Stimulated activated CD8-positive, alpha-beta memory T cell treated with anti-CD3 and anti-CD28 coated beads, Interleukin-2, amount 100 ng/mL, for 48 hours (primary cell): ENCODE results near the gene ICE2.
A peak's percentile ranks its signal among the peaks of the same experiment; 100 is the strongest.
"Not testable (repeated sequence)": the region's sequence is repeated elsewhere in the genome, so short reads cannot be mapped to it uniquely, and the experiment has no call there.

Experiments
- DNase-seq, 2 donors: peaks; one replicate each; pipeline ENCODE4 v3.0.0-alpha.2; 2020; ENCODE audit warnings: low read depth in 2 of 2

The ICE2 gene

DNA sequence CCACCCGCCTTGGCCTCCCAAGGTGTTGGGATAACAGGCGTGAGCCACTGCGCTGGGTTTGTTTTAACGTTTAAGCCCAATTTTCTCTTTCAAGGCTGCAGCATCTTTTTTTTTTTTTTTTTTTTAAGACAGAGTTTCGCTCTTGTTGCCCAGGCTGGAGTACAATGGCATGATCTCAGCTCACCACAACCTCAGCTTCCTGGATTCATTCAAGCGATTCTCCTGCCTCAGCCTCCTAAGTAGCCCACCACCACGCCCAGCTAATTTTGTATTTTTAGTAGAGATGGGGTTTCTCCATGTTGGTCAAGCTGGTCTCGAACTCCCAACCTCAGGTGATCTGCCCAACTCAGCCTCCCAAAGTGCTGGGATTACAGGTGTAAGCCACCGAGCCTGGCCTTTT is 68.6 kb downstream of the ICE2 start:
- DNase-seq, result not testable (repeated sequence)

DNA sequence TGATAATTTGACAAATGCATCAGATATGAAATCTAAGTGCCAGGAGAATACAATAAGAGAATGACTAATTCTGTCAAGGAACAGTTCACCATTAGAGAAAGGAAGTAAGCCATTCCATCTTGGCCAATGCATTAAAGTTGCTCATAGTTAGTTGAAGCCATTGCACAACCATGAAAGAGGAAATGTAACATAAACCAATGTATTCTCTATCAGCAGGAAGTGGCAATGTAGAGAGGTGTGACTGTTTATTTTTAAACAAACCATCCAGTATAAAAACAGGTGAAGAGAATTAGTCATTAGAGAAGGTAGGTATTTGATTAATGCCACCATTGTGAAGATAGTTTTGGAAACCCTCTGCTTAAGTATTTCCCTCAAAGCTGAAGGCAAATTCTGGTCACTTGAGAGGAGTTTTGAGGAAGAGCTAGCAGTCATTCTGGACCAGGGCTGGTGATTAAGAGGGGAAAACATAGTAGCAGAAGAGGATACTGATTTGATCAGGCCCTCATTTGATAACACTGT is 70.4 kb downstream of the ICE2 start:
- no peak for DNase-seq

DNA sequence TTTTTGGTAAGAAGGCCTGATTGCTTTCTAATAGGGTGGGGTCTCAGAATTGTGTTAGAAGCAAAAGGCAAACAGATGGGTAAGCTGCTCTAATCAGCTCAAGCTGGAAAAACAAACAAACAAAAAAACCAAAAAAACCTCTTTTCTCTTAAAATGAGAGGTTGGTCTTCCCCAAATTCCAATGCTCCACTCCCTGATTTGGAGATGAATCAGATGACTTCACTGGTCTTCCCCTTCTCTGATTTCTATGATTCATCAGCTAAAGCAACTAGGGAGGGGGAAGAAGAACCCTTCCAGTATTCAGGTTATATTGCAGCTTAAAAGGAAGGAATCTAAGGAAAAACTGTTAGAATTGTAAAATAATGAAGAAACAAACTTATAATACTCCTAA is 71.5 kb downstream of the ICE2 start:
- DNase-seq, result no peak

DNA sequence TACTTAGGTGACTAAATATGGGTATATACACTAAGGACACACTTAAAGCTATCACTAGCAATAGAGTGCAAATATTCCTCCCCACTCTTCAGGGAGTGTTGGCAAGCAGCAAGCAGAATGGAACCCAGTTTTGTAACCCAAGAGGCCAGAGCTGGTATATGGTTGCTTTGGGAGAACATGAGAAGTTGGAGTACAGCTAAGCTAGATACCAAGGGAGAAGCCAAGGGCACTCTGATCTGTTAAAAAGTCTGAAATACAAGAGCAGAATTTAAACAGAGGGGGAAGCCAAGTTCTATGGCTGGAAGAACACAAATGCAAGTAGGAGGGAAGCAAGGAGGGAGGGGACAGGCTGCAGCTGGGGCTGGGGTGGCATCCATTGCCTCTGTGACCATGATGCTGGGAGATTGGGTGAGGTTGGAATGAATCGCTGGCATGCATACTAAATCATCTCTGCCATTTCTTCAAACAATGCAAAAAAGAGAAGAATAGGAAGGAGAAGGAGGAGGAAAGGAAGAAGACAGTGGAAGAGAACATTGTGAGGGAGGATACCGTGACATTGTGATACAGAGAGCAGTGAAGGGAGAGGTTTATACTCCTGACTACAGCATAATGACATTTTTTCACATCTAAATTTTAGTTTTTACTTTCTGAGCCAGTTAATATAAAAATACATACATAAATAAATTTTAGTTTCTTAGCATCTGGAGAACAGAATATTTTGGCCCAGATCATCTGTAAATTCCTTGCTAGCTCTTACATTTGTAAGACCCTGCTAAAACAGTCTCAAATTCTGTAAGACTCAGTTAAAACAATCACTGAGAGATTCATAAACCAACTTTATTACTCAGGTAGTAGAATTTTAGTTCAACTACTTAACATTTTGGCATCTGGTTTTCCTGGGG is 72.2 kb downstream of the ICE2 start:
- DNase-seq, result no peak

DNA sequence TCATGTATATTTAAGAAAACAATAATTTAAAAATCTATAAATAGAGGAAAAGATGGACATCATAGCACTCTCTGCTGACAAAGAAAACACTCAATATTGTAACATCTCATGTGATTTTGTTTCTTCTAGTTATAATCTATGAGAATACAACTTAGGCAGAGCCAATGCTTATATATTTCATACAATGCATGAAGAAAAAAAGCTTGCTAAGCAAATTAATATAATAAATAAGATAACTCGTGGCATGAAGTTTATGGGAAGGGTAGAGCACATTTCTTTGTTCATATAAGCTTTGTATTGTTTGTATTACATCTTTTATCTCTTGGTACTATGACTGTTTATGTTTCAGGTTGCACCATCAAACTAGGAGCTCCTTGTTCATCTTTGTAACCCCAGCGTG is 73.5 kb downstream of the ICE2 start:
- no peak for DNase-seq

DNA sequence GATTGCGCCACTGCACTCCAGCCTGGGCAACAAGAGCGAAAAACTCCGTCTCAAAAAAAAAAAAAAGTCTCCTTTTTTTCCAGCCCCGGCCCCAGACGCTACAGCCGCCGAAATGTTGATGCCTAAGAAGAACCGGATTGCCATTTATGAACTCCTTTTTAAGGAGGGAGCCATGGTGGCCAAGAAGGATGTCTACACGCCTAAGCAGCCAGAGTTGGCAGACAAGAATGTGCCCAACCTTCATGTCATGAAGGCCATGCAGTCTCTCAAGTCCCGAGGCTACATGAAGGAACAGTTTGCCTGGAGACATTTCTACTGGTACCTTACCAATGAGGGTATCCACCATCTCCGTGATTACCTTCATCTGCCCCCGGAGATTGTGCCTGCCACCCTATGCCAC is 74.6 kb downstream of the ICE2 start:
- DNase-seq, result not testable (repeated sequence)

DNA sequence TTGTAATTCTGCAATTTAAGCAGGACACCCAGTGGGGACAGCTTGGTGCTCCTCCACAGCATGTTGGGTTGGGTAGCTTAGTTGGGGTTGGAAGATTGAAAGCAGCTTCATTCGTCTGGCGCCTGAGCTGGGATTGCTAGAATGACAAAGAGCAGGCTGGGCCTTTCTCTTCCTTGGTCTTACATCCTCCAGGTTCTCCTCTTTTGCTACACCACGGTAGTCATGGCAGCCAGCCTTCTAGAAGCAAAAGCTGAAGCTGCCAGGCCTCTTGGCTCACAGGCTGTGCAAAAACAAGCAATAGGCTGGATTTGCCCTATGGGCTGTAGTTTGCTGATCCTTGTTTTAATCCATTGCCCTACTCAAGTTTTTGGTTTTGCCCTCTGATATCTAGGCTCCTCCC is 78.0 kb downstream of the ICE2 start:
- DNase-seq, result no peak

DNA sequence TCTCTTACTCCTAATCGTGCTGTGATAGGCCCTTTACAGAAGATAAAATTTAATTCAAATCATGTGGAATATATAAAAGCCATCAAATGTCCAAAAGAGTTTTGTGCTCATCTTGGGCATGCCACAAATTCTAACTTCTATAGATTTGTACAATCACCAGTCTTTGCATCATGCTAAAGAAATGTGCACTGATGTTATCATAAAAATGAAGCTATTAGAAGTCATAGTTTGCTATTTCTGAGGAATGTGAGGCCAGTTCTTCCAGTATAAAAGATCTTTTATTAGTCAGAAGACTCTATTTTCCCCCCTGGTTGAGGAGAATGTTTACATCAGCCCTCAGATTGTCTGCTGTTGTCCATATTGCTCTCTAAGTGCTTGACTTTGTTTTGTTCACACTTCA is 79.0 kb downstream of the ICE2 start:
- DNase-seq, result no peak

DNA sequence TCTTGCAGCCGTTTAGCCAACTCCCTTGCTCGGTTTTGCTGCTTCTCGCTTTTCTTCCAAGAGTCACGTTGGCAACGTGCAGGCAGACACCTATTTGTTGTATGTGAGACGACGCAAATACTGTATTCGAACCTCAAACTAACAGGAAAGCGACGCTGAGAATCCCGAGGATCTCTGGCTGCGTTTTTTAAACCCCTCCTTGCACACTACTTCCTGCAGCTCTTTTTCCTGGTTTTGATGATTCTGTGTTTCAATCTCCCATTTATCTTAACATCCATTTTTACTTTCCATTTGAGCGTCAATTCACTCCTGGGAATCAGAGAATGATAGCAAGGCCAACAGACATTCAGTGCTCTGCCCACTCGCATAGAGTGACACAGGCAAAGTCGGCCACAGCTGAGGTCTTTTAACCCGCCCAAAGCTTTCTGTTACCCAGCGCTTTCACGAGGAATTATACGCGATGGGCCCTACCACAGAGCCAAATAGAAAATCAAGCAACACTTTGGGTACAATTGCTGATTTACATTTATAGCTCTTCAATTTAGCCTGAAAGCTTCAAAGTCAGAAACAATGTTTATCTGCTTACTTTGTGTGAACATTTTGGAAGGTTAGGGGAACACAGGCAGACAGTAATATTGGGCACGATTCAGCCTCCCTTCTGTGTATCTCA is 79.6 kb downstream of the ICE2 start:
- DNase-seq, result no peak

DNA sequence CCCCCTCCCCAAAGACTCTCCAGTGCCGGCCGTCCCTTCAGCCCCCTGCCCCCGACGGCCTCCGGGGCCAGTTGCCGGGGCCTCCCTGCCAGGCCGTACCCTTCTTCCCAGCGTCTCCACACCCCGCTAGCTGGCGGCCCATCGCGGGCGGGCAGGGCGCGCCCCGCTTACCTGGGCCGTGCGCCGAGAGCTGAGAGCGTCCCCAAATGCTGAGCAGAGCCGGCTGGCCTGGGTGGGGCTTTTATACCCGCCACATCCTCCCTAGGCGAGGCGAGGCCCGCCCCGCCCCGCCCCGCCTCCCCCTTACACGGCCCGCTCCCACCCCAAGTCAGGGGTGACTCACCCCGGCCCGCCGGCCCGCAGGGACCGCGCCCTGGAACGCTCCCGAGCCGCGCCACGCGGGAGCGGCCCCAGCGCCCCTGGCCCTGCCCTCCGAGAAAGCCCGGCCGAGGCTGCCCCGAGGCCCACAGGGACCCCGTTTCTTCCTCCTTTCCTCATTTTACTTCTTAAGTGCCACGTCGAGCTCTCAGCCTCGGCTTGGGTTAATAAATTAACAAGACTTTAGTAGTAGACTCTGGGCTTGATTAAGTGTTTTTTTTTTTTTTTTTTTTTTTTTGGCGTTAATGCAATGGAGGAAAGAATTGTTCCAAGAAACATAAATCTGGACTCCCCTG is 81.0 kb downstream of the ICE2 start, which contains the start of gene ANXA2:
Gene ANXA2 (minus strand): TSS at position 215 of the 674 bp plus-strand sequence. CDS start 11,911 bp downstream, outside the sequence.
- DNase-seq, result peak; percentile 71 to 75

DNA sequence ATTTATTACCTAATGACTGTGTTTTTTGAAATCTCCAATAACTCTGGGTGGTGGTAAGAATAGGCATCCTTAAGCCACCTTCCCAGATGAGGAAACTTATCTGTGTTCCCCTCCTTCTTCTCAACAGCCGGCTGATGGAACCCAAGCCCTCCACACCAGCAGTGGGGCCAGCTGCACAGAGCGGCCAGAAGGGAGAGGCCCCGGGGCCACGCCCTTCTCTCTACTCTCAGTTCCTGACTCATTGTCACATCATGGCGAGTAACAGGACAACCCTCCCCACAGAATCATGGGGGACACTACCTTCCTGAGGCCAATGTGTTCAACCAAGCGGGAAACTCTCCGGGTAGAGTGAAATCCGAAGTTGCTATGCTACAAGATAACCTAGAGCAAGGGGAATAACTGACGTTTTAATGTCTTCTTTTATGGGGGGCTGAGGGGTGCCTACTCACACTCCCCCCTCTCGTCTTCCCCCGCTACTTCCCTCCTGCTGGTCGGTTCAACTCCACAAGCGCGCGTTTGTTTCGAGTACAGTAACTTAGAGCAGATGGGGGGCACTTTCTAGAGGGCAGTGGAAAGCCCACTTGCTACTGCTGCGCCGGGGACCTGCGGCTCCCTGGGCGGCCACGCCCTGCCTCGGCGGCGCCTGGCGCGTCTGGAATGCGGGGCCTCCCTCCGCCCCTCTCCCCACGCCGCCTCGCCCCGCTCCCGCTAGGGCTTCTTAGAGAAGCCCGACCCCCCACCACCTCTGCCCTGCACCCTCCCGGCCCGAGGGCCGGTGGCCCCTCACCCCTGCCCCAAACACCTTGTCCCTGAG is 81.8 kb downstream of the ICE2 start:
- DNase-seq, result peak; percentile 32 to 48

DNA sequence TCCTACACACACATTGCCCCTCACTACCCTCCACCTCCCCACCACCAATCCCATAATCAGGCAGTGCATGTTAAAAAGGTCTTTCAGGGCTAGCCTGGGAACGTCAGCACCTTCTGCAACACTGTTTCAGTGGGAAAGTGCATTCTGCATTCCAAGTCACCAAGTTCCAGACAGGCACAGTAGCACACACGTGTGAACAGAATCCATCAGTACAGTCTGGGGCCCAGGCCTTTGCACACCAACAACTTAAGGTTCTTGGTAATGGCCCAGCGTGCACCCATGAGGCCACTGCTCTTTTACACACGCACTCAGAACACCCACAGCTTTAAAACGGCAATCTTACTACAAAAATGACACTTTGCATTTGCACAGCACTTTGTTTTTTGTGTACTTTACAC is 82.4 kb downstream of the ICE2 start:
- no peak for DNase-seq

DNA sequence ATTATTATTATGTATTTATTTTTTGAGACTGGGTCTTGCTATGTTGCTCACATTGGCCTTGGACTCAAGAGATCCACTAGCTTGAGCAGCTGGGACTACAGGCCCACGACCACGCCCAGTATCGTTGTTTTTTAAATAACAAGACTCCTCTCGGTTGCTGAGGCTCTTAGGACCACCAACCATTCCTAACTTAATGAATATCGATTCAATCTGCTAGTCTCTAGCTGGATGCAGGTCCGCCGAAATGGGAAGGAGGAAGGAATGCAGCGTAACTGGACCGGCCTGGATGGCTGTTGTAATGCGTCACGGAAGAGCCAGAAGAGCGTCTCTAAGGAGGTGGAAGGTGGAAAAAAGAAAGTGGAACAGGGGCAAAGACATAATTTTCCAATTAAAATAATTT is 82.8 kb downstream of the ICE2 start:
- DNase-seq, result no peak

DNA sequence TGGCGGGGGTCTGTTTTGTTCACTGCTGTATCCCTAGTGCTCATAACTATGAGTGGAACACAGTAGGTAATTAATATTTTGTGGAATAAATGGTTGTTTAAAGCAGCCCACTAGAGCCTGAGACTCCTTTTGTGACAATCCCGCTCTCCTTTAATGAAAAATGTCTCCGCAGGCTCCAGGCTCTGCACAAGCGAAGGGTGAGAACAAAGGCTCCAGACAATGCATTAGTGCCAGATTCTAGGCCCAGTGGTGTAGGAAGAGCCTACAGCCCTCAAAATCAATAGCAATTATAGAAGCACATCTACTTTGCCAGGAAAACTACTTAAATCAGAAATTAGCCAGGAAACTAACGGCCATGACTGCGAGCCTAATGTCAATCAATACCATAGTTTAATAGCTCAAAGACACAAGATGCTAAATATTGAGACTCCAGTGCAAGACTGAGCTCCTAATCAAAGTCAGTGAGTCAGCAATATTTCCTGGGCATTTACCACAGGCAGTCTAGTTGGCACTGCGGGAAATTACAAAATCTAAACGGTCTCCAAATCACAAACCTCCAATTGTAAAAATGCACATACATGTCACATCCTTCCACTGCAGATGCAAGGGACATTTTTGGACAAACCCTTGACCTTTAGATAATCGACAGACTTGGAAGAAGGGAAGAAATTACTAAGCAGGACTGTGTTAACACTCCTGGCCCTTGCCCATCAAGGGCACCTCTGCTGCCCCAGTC is 83.5 kb downstream of the ICE2 start:
- no peak for DNase-seq

DNA sequence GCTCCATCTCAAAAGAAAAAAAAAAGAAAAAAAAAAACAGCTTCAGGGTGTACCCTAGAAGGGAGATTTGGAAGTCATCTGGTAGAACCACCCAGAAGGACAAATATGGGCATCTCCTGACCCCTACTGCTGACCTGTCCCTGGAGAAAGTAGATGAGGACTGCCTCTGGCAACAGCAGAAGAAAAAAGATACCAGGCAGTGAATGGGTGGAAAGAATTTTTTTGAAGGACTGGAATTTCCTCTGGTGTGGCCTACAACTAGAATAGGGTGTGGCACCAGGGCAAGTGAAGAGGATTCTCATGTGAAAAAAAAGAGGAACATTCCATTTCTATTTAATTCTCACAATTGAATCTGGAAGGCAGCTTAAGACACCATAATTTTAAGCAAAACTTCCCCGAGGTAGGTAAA is 84.2 kb downstream of the ICE2 start:
- no peak for DNase-seq

DNA sequence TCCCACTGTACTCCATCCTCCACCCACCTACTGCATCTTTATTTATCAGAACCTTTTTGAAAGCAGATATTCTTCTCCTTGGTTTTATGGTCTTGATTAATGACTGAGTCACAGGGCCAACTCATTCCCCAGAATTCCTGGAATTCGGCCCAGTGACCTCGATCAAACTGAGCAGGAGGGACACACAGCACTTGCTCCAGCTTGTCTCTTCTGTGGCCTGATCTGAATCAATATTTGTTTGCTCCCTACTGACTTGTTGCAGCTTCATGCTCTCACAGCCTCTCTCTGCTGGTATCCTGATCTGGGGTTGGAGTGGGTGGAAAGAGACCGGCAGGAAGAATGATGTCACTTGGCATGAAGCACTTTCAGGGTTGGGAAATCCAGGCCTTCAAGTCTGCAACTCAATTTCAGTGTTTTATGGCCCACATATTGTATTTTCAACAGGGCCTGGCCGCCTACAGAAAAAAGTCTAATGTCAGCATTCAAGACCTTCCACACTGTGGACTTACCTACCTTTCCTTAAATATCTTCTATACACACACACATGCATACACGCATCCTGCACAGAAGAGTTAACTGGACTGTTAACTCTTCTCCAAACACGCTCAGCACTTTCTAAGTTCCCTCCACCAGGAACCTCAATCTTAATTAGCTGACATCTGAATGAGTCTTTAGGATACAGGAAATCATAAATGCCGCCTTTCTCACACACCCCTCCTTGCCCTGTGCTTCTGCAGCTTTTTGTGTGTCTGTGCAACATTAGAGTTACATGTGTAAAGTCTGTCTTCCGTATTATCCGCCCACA is 85.8 kb downstream of the ICE2 start:
- DNase-seq, result no peak

DNA sequence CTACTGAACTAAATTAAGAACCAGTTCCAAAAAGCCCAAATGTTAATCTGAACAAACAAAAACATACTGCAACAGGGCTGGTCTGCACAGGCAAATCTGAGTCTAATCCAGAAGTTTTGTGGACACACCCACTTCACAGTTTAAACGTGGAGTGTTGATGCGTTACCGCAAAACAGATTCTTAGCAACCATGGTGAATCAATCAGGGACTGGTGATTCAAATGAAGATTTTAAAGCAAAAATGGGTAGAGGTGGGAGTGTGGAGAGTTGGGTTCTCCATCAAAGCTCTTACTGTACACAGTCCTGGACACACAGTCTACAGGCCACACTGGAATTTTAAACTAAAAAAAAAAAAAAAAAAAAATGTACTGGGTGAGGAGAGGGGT is 86.3 kb downstream of the ICE2 start:
- no peak for DNase-seq

DNA sequence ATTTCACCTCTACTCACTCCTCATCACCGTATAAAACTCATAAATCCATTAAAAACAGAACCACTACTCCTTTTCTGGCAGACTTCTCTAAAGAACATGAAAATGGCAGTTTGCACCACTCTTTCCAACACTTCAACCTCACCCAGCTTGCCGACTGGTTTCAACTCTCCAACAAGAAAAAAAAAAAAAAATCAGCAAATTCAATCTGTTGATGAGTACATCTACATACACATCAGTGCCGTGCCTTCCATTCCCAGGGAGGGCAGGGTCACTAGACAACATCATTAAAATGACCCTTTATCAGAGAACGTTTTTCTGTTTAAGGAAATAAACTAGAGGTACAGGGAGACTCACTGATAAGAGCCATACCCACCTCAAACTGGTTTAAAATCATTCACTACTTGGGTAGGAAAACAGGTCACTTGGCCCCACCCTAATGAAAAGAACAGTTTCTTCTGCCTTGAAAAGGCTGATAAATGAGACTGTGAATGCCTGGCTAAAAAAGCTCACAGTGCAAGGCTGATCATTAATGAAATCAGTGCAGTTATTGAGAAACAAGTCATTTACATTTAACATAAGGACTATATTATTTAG is 87.1 kb downstream of the ICE2 start:
- DNase-seq, result no peak

DNA sequence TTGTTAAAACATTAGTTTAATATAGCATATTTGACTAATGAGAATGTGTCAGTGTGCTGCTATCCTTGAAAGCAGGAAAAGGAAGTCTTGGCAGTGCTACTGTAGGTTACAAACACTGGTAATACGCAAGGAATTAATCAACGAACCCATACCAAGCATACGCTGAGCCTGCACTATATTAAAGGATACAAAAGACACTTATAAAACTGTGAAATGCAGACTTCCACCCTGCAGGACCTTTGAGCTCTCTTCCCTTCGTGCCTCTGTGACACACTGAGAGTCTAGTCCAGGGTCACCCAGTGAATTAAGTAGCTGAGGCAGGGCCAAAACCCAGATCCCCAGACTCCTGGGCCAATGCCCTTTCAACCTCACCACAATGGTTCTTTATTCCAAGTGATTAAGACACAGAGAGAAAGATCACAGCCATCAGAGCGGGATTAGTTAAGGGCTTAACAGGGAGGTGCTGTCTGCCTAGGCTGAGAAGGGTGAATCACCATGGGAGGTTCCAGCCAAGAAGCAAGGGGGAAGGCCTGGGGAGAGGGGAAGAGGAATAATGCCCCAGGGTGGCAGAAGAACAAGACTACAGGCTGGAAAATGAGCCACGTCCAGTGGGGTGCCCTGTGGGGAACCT is 88.0 kb downstream of the ICE2 start:
- DNase-seq, result no peak
